ENCODE data around the gene PRSS27. TPM values are rescaled to one million over a fixed set of nuclear protein-coding genes. Genes with fewer than 3 reads are reported as not detected.

PRSS27 gene
- total RNA-seq, 1 donor from 2014 or later: 1.3 TPM

DNA sequence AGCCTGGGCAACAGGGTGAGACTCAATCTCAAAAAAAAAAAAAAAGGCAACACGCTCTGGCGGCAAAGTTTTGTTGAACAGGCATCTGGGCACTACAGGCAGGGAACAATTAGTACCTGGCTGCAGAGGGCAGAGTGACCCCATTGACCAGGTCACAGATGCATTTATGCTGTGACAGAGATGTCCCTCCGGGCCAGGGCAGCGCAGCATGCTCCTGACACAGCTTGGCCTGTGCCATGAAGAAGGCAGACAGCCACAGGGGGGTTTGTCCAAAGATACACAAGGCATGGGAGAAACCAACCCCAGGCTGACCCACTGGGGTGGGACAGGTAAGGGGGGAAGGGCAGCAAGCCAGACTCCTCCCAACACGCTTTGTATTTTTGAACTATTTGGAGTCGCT lies 24.7 kb upstream of the PRSS27 start:
- DNase-seq (peak; percentile 10), ATAC-seq (no peak)
- H3K9me3 ChIP-seq: no peaks in the 10 kb centered on the region
- H3K4me1 ChIP-seq: no peaks in the 10 kb centered on the region
- H3K27me3 ChIP-seq (ENCODE audit: low read depth): no peaks in the 10 kb centered on the region
- TF ChIP-seq CTCF (IDR thresholded peaks at IDR 0.05): no peak
- no peaks in the 10 kb centered on the region for H3K36me3 ChIP-seq
- no peak overlapping the region for H3K27ac ChIP-seq
- intact Hi-C loops (cut with DNase I): no loop called here
- no peak overlapping the region for H3K4me3 ChIP-seq

- H3K27ac ChIP-seq: no peak overlapping the region
- H3K4me3 ChIP-seq: no peak overlapping the region
- no peaks in the 10 kb centered on the region for H3K4me1 ChIP-seq
- intact Hi-C loops (cut with DNase I): no loop called here
- DNase-seq (peak; percentile 36), ATAC-seq (peak in 1 of 2 donors; percentile 7)
- H3K9me3 ChIP-seq: no peaks in the 10 kb centered on the region
- no peak for TF ChIP-seq CTCF (IDR thresholded peaks at IDR 0.05)
- H3K27me3 ChIP-seq (ENCODE audit: low read depth): no peaks in the 10 kb centered on the region
- no peaks in the 10 kb centered on the region for H3K36me3 ChIP-seq
Measured at GRCh38 chr16:2743007-2743810, 23.2 kb upstream of the PRSS27 start.

GRCh38 chr16:2742323-2743006 lies 22.4 kb upstream of the PRSS27 start:
- no peaks in the 10 kb centered on the region for H3K36me3 ChIP-seq
- no peak overlapping the region for H3K4me3 ChIP-seq
- H3K9me3 ChIP-seq: no peaks in the 10 kb centered on the region
- ATAC-seq (no peak), DNase-seq (peak; percentile 40)
- no peak for TF ChIP-seq CTCF (IDR thresholded peaks at IDR 0.05)
- intact Hi-C loops (cut with DNase I): no loop called here
- no peaks in the 10 kb centered on the region for H3K27me3 ChIP-seq (ENCODE audit: low read depth)
- H3K27ac ChIP-seq: no peak overlapping the region
- no peaks in the 10 kb centered on the region for H3K4me1 ChIP-seq

- TF ChIP-seq CTCF (IDR thresholded peaks at IDR 0.05): no peak
- Histone ChIP-seq H3K36me3 (no peaks in the 10 kb centered on the region), H3K9me3 (no peaks in the 10 kb centered on the region), H3K27me3 (ENCODE audit: low read depth) (peaks cover 5% of the 10 kb centered on the region), H3K4me3 (no peak overlapping the region), H3K4me1 (no peaks in the 10 kb centered on the region), H3K27ac (no peak overlapping the region)
- intact Hi-C loops (cut with DNase I): no loop called here
- ATAC-seq (no peak), DNase-seq (peak; percentile 18)
Measured at GRCh38 chr16:2741168-2741567, 21.1 kb upstream of the PRSS27 start.

- intact Hi-C loops (cut with DNase I): no loop called here
- TF ChIP-seq CTCF (IDR thresholded peaks at IDR 0.05): no peak
- Histone ChIP-seq H3K36me3 (no peaks in the 10 kb centered on the region), H3K4me1 (no peaks in the 10 kb centered on the region), H3K27me3 (ENCODE audit: low read depth) (peaks cover 5% of the 10 kb centered on the region), H3K9me3 (no peaks in the 10 kb centered on the region), H3K4me3 (no peak overlapping the region), H3K27ac (no peak overlapping the region)
- DNase-seq (peak; percentile 20), ATAC-seq (no peak)
Measured at GRCh38 chr16:2740476-2740875, 20.5 kb upstream of the PRSS27 start.

All from lower lobe of right lung (tissue), 2 donors.